Keratinocyte (primary cell): ENCODE results near the gene TGDS.

Experiments used
- EZH2 ChIP-seq: IDR thresholded peaks from one replicate; pipeline ENCODE4 v1.6.1; 2012; ENCODE audit warnings: inconsistent platforms, mild to moderate bottlenecking, low read length, moderate library complexity
- TF ChIP-seq, protein P1 (sequence below), 3 experiments: IDR thresholded peaks in 1 of 3; conservative IDR thresholded peaks in 1 of 3; optimal IDR thresholded peaks in 1 of 3; 2 replicates in 2 of 3; 3 replicates in 1 of 3; pipeline versions ENCODE3 to v1.5.1; 2011; ENCODE audit warnings: low read length in 3 of 3, mild to moderate bottlenecking in 3 of 3, moderate library complexity in 2 of 3, control low read depth in 1 of 3, inconsistent platforms in 1 of 3; ENCODE audit not compliant: insufficient read depth in 2 of 3; ENCODE audit errors: extremely low read depth in 1 of 3

DNA sequence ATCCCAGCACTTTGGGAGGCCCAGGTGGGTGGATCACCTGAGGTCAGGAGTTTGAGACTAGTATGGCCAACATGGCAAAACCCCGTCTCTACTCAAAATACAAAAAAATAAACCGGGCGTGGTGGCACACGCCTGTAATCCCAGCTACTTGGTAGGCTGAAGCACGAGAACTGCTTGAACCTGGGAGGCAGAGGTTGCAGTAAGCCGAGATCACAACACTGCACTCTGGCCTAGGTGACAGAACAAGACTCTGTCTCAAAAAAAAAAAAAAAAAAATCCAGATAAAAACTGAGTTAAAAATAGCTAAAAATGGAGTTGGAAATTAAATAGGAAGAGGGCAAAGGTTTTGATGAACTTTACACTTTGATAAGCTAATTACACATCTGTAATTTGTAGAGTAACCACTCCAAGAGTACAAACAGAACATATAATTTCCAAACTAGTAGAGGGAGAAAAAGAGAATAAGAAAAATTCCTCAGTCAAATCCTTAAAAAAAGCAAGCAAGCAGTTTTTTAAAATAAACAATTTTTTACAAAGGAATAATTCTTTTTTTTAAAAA is 10.3 kb downstream of the TGDS start:
- TF ChIP-seq, protein P1, sequence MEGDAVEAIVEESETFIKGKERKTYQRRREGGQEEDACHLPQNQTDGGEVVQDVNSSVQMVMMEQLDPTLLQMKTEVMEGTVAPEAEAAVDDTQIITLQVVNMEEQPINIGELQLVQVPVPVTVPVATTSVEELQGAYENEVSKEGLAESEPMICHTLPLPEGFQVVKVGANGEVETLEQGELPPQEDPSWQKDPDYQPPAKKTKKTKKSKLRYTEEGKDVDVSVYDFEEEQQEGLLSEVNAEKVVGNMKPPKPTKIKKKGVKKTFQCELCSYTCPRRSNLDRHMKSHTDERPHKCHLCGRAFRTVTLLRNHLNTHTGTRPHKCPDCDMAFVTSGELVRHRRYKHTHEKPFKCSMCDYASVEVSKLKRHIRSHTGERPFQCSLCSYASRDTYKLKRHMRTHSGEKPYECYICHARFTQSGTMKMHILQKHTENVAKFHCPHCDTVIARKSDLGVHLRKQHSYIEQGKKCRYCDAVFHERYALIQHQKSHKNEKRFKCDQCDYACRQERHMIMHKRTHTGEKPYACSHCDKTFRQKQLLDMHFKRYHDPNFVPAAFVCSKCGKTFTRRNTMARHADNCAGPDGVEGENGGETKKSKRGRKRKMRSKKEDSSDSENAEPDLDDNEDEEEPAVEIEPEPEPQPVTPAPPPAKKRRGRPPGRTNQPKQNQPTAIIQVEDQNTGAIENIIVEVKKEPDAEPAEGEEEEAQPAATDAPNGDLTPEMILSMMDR (optimal IDR thresholded peaks at IDR 0.05 in 1 of 3, IDR thresholded peaks at IDR 0.05 in 1 of 3, conservative IDR thresholded peaks at IDR 0.05 in 1 of 3; ENCODE audit: extremely low read depth in 1 of 3, insufficient read depth in 2 of 3, low read length in 3 of 3) = no peak
- no peak for TF ChIP-seq EZH2
